ENCODE results near the gene DNAJC1.

- TF ChIP-seq CTCF (conservative IDR thresholded peaks at IDR 0.05) (no peak), EZH2 (IDR thresholded peaks at IDR 0.05; ENCODE audit: low read depth) (no peak)
Measured at GRCh38 chr10:21919906-21920305, 83.6 kb downstream of the DNAJC1 start.
